Measurements from ENCODE around the gene MYO3B. TPM values are rescaled to one million over a fixed set of nuclear protein-coding genes. Genes with fewer than 3 reads are reported as not detected.

Gene MYO3B
- total RNA-seq, 1 experiment from 2014 or later = 0.63 TPM

GRCh38 chr2:170492010-170492409, 314.1 kb downstream of the MYO3B start:
- Histone ChIP-seq H3K18ac (ENCODE audit: insufficient read length, low read depth, low read length) (no peak overlapping the region), H2AK5ac (ENCODE audit: insufficient read length, low read length) (no peak overlapping the region), H3K14ac (ENCODE audit: insufficient read depth, low read length) (no peak overlapping the region), H2AFZ (ENCODE audit: low read length) (no peak overlapping the region), H3K4me2 (ENCODE audit: insufficient read depth, insufficient read length, low read length) (no peak overlapping the region), H3K4ac (ENCODE audit: low read depth, low read length) (no peak overlapping the region), H3K4me1 (ENCODE audit: insufficient read depth, low read length) (no peaks in the 10 kb centered on the region), H3T11ph (ENCODE audit: low read length) (no peak overlapping the region), H2BK12ac (ENCODE audit: insufficient read length, low read depth, low read length) (no peak overlapping the region), H4K5ac (ENCODE audit: insufficient read length, low read depth, low read length) (no peak overlapping the region), H4K8ac (replicated peaks; ENCODE audit: insufficient read length, low read depth, low read length) (no peak overlapping the region), H2BK120ac (ENCODE audit: low read depth, low read length, poor library complexity, severe bottlenecking) (no peak overlapping the region), H2BK5ac (ENCODE audit: insufficient read length, low read length) (no peak overlapping the region), H3K79me1 (ENCODE audit: insufficient read depth, low read depth, low read length, poor library complexity, severe bottlenecking) (no peaks in the 10 kb centered on the region), H3K27ac (ENCODE audit: insufficient read length, low read depth, low read length) (no peak overlapping the region), H3K9ac (ENCODE audit: extremely low read depth, insufficient read length, low read length) (no peak overlapping the region), H4K91ac (ENCODE audit: insufficient read length, low read depth, low read length) (no peak overlapping the region), H4K20me1 (ENCODE audit: control insufficient read depth, insufficient read depth, insufficient read length) (no peaks in the 10 kb centered on the region), H2BK15ac (ENCODE audit: low read depth, low read length) (no peak overlapping the region), H3K23ac (ENCODE audit: insufficient read length, low read depth, low read length) (no peak overlapping the region), H2BK20ac (ENCODE audit: low read depth, low read length, poor library complexity, severe bottlenecking) (no peak overlapping the region), H3K9me3 (ENCODE audit: control insufficient read depth, low read depth, low read length) (no peaks in the 10 kb centered on the region), H3K56ac (ENCODE audit: insufficient read length, low read depth, low read length) (no peak overlapping the region), H3K27me3 (ENCODE audit: insufficient read depth, low read length) (no peaks in the 10 kb centered on the region), H3K23me2 (ENCODE audit: insufficient read length, low read depth, low read length, poor library complexity, severe bottlenecking) (no peaks in the 10 kb centered on the region), H3K79me2 (ENCODE audit: insufficient read depth, low read length) (no peaks in the 10 kb centered on the region)
- DNase-seq = no peak
- no CpG with 5 or more reads among the region's 3 CpGs for WGBS (ENCODE audit: extremely low coverage, insufficient read length, low lambda C conversion rate)
- Mint-ChIP-seq H3K4me1 (no peaks in the 10 kb centered on the region), H3K4me3 (no peak overlapping the region), H3K27ac (no peak overlapping the region), H3K36me3 (ENCODE audit: insufficient read depth in 1 of 3, low read depth in 3 of 3) (no peaks in the 10 kb centered on the region), H3K9me3 (no peaks in the 10 kb centered on the region), H3K27me3 (ENCODE audit: low read depth) (peaks cover 35% of the 10 kb centered on the region)
- no peak for TF ChIP-seq CTCF (conservative IDR thresholded peaks at IDR 0.05)

Data from H9 (cell line).